ENCODE results near the gene RPE65.

DNA sequence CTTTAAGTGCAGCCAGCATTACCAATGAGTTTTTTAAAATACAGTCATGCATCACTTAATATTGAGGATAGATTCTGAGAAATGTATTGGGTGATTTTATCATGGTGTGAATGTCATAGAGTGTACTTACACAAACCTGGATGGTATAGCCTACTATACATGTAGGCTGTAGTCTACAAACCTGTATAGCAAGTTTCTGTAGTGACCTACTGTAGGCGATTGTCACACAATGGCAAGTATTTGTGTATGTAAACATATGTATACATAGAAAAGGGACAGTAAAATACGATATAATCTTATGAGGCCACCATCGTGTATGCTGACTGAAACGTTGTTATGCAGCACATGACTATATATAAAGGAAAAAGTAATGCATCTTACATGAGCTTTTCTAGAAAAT lies 48.2 kb downstream of the RPE65 start:
- no peak for TF ChIP-seq POLR2AphosphoS5 (IDR thresholded peaks at IDR 0.05)
- TF ChIP-seq, protein P1, sequence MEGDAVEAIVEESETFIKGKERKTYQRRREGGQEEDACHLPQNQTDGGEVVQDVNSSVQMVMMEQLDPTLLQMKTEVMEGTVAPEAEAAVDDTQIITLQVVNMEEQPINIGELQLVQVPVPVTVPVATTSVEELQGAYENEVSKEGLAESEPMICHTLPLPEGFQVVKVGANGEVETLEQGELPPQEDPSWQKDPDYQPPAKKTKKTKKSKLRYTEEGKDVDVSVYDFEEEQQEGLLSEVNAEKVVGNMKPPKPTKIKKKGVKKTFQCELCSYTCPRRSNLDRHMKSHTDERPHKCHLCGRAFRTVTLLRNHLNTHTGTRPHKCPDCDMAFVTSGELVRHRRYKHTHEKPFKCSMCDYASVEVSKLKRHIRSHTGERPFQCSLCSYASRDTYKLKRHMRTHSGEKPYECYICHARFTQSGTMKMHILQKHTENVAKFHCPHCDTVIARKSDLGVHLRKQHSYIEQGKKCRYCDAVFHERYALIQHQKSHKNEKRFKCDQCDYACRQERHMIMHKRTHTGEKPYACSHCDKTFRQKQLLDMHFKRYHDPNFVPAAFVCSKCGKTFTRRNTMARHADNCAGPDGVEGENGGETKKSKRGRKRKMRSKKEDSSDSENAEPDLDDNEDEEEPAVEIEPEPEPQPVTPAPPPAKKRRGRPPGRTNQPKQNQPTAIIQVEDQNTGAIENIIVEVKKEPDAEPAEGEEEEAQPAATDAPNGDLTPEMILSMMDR (IDR thresholded peaks at IDR 0.05), result no peak
- TF ChIP-seq POLR2A (IDR thresholded peaks at IDR 0.05), result no peak
